Fibroblast of skin of left biceps (primary cell): ENCODE results near the gene MC2R.

Experiments
- DNase-seq, 2 experiments: peaks; one replicate each; pipeline ENCODE4 v3.0.0-alpha.2; 2013; ENCODE audit warnings: low read depth in 2 of 2

The MC2R gene

GRCh38 chr18:13915391-13915790, at the start of gene MC2R:
Gene MC2R, minus strand, starts transcription at chr18:13915536. Its CDS starts 30,018 bp downstream, at chr18:13885518.
- no peak for DNase-seq

- no peak for DNase-seq
Observed at GRCh38 chr18:13945811-13946210, 30.5 kb upstream of the MC2R start.

GRCh38 chr18:13943338-13943737, 28.0 kb upstream of the MC2R start:
- no peak for DNase-seq

- no peak for DNase-seq
Observed at GRCh38 chr18:13940326-13940725, 25.0 kb upstream of the MC2R start.

GRCh38 chr18:13934676-13935075, 19.3 kb upstream of the MC2R start:
- no peak for DNase-seq

- no peak for DNase-seq
Observed at GRCh38 chr18:13934058-13934457, 18.7 kb upstream of the MC2R start.

- no peak for DNase-seq
Observed at GRCh38 chr18:13932285-13933025, 17.1 kb upstream of the MC2R start.

GRCh38 chr18:13930964-13931363, 15.6 kb upstream of the MC2R start:
- no peak for DNase-seq

GRCh38 chr18:13923221-13923620, 7.9 kb upstream of the MC2R start:
- DNase-seq, result no peak

- DNase-seq, result no peak
Observed at GRCh38 chr18:13918898-13919297, 3.6 kb upstream of the MC2R start.

- no peak for DNase-seq
Observed at GRCh38 chr18:13917401-13917800, 2.1 kb upstream of the MC2R start.

- no peak for DNase-seq
Observed at GRCh38 chr18:13916559-13916958, 1.2 kb upstream of the MC2R start.

GRCh38 chr18:13915995-13916431, 677 bp upstream of the MC2R start:
- DNase-seq, result no peak

- DNase-seq, result no peak
Observed at GRCh38 chr18:13914756-13915155, 580 bp downstream of the MC2R start.

- DNase-seq, result no peak
Observed at GRCh38 chr18:13914170-13914569, 1.2 kb downstream of the MC2R start.

- DNase-seq, result no peak
Observed at GRCh38 chr18:13913205-13913604, 2.1 kb downstream of the MC2R start.

GRCh38 chr18:13912601-13913000, 2.7 kb downstream of the MC2R start:
- DNase-seq, result no peak

- no peak for DNase-seq
Observed at GRCh38 chr18:13910986-13911385, 4.3 kb downstream of the MC2R start.

GRCh38 chr18:13910501-13910900, 4.8 kb downstream of the MC2R start:
- DNase-seq, result no peak

- no peak for DNase-seq
Observed at GRCh38 chr18:13909141-13909940, 6.0 kb downstream of the MC2R start.

GRCh38 chr18:13900633-13901032, 14.7 kb downstream of the MC2R start:
- DNase-seq, result no peak

- DNase-seq, result no peak
Observed at GRCh38 chr18:13895505-13896033, 19.8 kb downstream of the MC2R start.

GRCh38 chr18:13894531-13894930, 20.8 kb downstream of the MC2R start:
- no peak for DNase-seq
